ENCODE results near the gene FERMT2.

Gene FERMT2

DNA sequence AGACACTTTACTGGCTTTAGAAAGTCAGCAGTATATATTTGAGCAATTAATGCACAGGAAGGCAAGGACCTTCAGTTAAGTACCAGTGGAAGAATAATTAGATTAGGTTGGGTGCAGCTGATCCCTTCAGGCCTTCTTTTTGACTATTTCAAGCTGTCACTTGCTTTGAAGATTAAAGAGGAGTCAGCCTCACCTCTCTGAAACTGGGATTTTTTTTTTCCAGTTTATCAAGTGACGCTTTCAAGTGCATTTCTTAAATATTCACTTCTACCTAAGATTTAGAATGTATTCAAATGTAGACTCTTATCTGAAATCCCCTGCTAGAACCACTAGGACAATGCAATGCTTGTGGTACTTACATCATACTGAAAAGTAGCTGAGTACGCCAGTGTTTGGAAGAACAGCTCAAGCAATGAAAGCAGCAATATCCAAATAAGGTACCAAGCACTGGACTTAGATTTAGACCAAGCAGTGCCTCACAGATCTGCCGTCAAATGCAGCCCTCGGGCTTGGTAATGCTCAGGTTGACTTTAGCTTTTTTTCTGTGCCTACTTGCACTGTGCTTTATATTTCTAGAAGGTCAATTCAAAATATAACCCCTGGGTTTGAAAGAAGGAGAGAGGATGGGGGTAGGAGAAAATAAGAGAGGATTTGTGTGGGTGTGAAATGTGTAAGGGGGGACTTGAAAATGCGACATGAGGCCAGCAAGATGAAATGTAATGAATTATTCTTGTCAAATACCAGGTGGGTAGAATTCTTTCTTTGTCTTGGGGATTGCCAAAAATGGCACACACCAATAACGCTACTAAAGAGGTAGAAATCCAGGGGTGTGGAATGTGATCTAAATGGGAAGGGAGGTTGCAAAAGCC, 3.7 kb upstream of the FERMT2 start:
- H3K36me3 ChIP-seq (ENCODE audit: insufficient read depth, low read length), result no peaks in the 10 kb centered on the region
- no peaks in the 10 kb centered on the region for H3K27me3 ChIP-seq (ENCODE audit: insufficient read depth, low read length, poor library complexity, severe bottlenecking)
- no peak overlapping the region for H3K4me3 ChIP-seq (ENCODE audit: low read length, poor library complexity, severe bottlenecking)
- no peaks in the 10 kb centered on the region for H4K20me1 ChIP-seq (ENCODE audit: insufficient read depth, low read length, poor library complexity, severe bottlenecking)
- H3K9me3 ChIP-seq (ENCODE audit: insufficient read depth, low read depth, low read length), result no peaks in the 10 kb centered on the region
- H3K4me1 ChIP-seq (ENCODE audit: insufficient read depth, low read length, poor library complexity, severe bottlenecking), result peaks cover 9% of the 10 kb centered on the region
- TF ChIP-seq CTCF (conservative IDR thresholded peaks at IDR 0.05; ENCODE audit: low read length) (no peak), EZH2phosphoT487 (IDR thresholded peaks at IDR 0.05; ENCODE audit: borderline replicate concordance) (no peak)
- H3K79me2 ChIP-seq (ENCODE audit: insufficient read depth, low read length), result 0 out of 2 replicates have a peak, but pooled peaks cover 1% of the 10 kb centered on the region
- H3K9ac ChIP-seq (ENCODE audit: low read depth, low read length, poor library complexity, severe bottlenecking), result no peak overlapping the region
- no peaks in the 10 kb centered on the region for H3F3A ChIP-seq (ENCODE audit: low read depth)
- H3K9me2 ChIP-seq (replicated peaks; ENCODE audit: low read depth, low read length), result no peaks in the 10 kb centered on the region
- no peak overlapping the region for H3K4me2 ChIP-seq (ENCODE audit: low read depth, low read length, poor library complexity, severe bottlenecking)
- H2AFZ ChIP-seq (ENCODE audit: low read length), result no peak overlapping the region

DNA sequence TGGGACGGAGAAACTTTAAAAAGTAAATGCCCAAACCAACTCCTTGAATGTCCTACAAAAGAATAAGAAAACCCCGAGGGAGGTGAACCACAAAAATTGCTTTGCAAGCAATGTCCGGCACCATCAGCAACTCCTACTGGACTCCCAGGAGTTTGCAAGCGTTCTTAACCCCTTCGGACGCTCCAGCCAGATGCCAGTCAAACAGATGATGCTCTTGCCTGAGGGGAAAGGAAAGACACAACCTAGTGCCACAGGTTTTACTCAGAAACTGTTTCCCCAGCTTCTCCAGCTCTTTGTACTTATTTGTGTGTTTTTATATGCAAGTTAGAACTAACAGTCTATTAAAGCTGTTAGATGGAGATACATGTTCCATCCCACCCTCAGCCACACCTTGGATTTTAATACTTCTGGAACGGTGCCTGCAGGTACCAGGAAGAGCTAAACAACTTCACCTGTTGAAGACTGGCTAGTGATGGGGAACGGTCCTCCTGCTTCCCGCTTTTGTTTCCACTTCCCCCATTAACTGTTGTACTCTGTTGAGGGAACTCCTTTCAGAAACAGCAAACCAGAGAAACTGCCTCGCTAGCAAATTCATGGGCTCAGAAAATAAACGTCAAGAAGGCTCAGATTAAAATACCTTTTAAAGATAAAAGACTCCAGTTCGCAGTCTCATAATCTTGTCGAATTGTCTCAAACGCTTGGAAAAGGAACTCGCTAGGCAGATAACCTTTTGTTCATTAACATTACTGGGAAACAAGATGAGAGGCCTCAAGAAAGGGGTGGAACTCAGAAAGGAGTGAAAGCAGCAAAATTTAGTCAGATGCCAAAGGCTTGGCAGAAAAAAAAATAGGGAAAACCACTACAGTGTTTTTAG, 1.1 kb upstream of the FERMT2 start:
- peak overlapping the region; percentile 95 for H2AFZ ChIP-seq (ENCODE audit: low read length)
- peak overlapping the region; percentile 79 for H3K9ac ChIP-seq (ENCODE audit: low read depth, low read length, poor library complexity, severe bottlenecking)
- H4K20me1 ChIP-seq (ENCODE audit: insufficient read depth, low read length, poor library complexity, severe bottlenecking), result no peaks in the 10 kb centered on the region
- H3K4me1 ChIP-seq (ENCODE audit: insufficient read depth, low read length, poor library complexity, severe bottlenecking), result peaks cover 27% of the 10 kb centered on the region
- H3K4me2 ChIP-seq (ENCODE audit: low read depth, low read length, poor library complexity, severe bottlenecking), result peak overlapping the region; percentile 76
- TF ChIP-seq EZH2phosphoT487 (IDR thresholded peaks at IDR 0.05; ENCODE audit: borderline replicate concordance), result no peak
- 0 out of 2 replicates have a peak, but pooled peaks have one; percentile 14 for TF ChIP-seq CTCF (conservative IDR thresholded peaks at IDR 0.05; ENCODE audit: low read length)
- H3K79me2 ChIP-seq (ENCODE audit: insufficient read depth, low read length), result 0 out of 2 replicates have a peak, but pooled peaks cover 10% of the 10 kb centered on the region
- H3K9me3 ChIP-seq (ENCODE audit: insufficient read depth, low read depth, low read length), result no peaks in the 10 kb centered on the region
- no peaks in the 10 kb centered on the region for H3K9me2 ChIP-seq (replicated peaks; ENCODE audit: low read depth, low read length)
- no peaks in the 10 kb centered on the region for H3K27me3 ChIP-seq (ENCODE audit: insufficient read depth, low read length, poor library complexity, severe bottlenecking)
- H3F3A ChIP-seq (ENCODE audit: low read depth), result no peaks in the 10 kb centered on the region
- H3K36me3 ChIP-seq (ENCODE audit: insufficient read depth, low read length), result no peaks in the 10 kb centered on the region
- peak overlapping the region; percentile 82 for H3K4me3 ChIP-seq (ENCODE audit: low read length, poor library complexity, severe bottlenecking)

DNA sequence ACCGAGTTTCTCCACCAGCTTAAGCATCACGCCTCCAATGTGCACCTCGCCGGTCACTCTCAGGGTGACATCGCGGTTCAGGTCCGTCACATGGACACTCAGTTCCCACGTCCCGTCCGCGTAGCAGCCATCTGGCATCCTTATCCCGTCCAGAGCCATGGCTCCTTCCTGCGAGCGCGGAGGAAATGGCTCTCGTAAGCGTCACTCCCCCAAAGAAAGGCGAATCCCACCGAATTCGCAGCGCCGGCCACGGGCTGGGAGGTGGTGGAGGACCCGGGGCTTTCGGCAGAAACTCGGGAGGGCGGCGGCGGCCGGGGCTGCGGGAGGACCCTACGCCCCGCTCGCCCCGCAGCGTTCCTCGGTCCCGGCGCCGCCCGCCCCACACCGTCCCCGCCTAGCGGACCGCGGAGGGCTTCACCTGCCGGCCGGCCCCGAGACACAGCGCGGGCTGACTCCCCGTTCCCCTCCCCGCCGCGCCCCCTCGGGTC, 396 bp downstream of the FERMT2 start:
- H2AFZ ChIP-seq (ENCODE audit: low read length), result peak overlapping the region; percentile 96
- peaks cover 10% of the 10 kb centered on the region; the same call in 1 of the 2 replicates for H3K79me2 ChIP-seq (ENCODE audit: insufficient read depth, low read length)
- H3K27me3 ChIP-seq (ENCODE audit: insufficient read depth, low read length, poor library complexity, severe bottlenecking), result no peaks in the 10 kb centered on the region

More for the DNA sequence above, 396 bp downstream of the FERMT2 start:
- no peaks in the 10 kb centered on the region for H3F3A ChIP-seq (ENCODE audit: low read depth)
- H3K9me3 ChIP-seq (ENCODE audit: insufficient read depth, low read depth, low read length), result no peaks in the 10 kb centered on the region
- peaks cover 27% of the 10 kb centered on the region for H3K4me1 ChIP-seq (ENCODE audit: insufficient read depth, low read length, poor library complexity, severe bottlenecking)
- no peaks in the 10 kb centered on the region for H4K20me1 ChIP-seq (ENCODE audit: insufficient read depth, low read length, poor library complexity, severe bottlenecking)
- H3K4me2 ChIP-seq (ENCODE audit: low read depth, low read length, poor library complexity, severe bottlenecking), result peak overlapping the region; percentile 82
- peak overlapping the region; percentile 66 for H3K9ac ChIP-seq (ENCODE audit: low read depth, low read length, poor library complexity, severe bottlenecking)
- H3K9me2 ChIP-seq (replicated peaks; ENCODE audit: low read depth, low read length), result no peaks in the 10 kb centered on the region
- H3K36me3 ChIP-seq (ENCODE audit: insufficient read depth, low read length), result no peaks in the 10 kb centered on the region
- TF ChIP-seq EZH2phosphoT487 (IDR thresholded peaks at IDR 0.05; ENCODE audit: borderline replicate concordance), result no peak
- no peak for TF ChIP-seq CTCF (conservative IDR thresholded peaks at IDR 0.05; ENCODE audit: low read length)
- H3K4me3 ChIP-seq (ENCODE audit: low read length, poor library complexity, severe bottlenecking), result peak overlapping the region; percentile 85
